HepG2 (cell line): Measurements from ENCODE around the gene PPAN. TPM values are rescaled to one million over a fixed set of nuclear protein-coding genes. Genes with fewer than 3 reads are reported as not detected.

Experiments used
- ATAC-seq: fragments of 200-7000 bp; cut with Tn5 transposase; 3 replicates; pipeline ENCODE4 v1.9.1; 2020; ENCODE audit warnings: mild to moderate bottlenecking, moderate library complexity
- BruUV-seq: library from RNA; stranded (reverse); fragments of 400-500 nt; replicated peaks from 2 replicates; lab custom pipeline; 2021; lab: Mats Ljungman, UMichigan
- CTCF ChIA-PET: fragments of 300-600 bp; formaldehyde crosslinking; extraction: SDS; loops from one replicate; lab custom pipeline; 2021; ENCODE audit warnings: low total read pairs, inconsistent platforms, low intra/inter-chr PET ratio; lab: Yijun Ruan, JAX
- POLR2A ChIA-PET: fragments of 350-600 bp; sonication (Branson Sonifier 250); formaldehyde crosslinking; loops from one replicate; lab custom pipeline; 2020; ENCODE audit warnings: antibody characterized with exemption, inconsistent platforms; lab: Yijun Ruan, JAX
- DNase-seq: peaks from one replicate; pipeline ENCODE4 v3.0.0-alpha.2; 2015; ENCODE audit warnings: low spot score
- FAIRE-seq: peaks from 3 replicates; lab custom pipeline; 2011; peaks lifted over from hg19 to GRCh38; lab: Jason Lieb, UNC
- H2AFZ ChIP-seq: one replicate; pipeline ENCODE4 v1.6.1; 2011; ENCODE audit warnings: low read length, inconsistent platforms
- H3K27ac ChIP-seq: fragments of 300-600 bp; 3 replicates; pipeline ENCODE4 v1.8.0; 2011; ENCODE audit warnings: mixed run types, mild to moderate bottlenecking, mixed read lengths, low read length, inconsistent platforms; ENCODE audit not compliant: insufficient read depth; ENCODE audit errors: extremely low read length
- H3K27me3 ChIP-seq, 2 experiments: fragments of 200-600 bp in 1 of 2; 2 replicates in 1 of 2; 3 replicates in 1 of 2; pipeline versions ENCODE4 v1.6.0 to v1.8.0; 2011; ENCODE audit warnings: low read length in 2 of 2, mild to moderate bottlenecking in 2 of 2, moderate library complexity in 2 of 2, inconsistent platforms in 1 of 2; ENCODE audit not compliant: insufficient read depth in 2 of 2, control insufficient read depth in 1 of 2
- H3K36me3 ChIP-seq, 2 experiments: fragments of 200-600 bp in 1 of 2; replicated peaks in 1 of 2; 2 replicates in 1 of 2; 3 replicates in 1 of 2; pipeline versions ENCODE4 v1.5.1 to v1.8.0; 2011; ENCODE audit warnings: low read length in 2 of 2, inconsistent platforms in 1 of 2; ENCODE audit not compliant: insufficient read depth in 2 of 2, control insufficient read depth in 1 of 2
- H3K4me1 ChIP-seq: 2 replicates; pipeline ENCODE4 v1.5.1; 2012; ENCODE audit warnings: low read length, inconsistent platforms; ENCODE audit not compliant: insufficient read depth
- H3K4me2 ChIP-seq: 2 replicates; pipeline ENCODE4 v1.6.0; 2011; ENCODE audit warnings: low read depth, low read length, inconsistent platforms
- H3K4me3 ChIP-seq, 3 experiments: fragments of 200-600 bp in 1 of 3; sonication (generic), shearing (Covaris generic) in 1 of 3; replicated peaks in 1 of 3; 2 replicates each; pipeline ENCODE4 v1.5.1; 2011 to 2016; ENCODE audit warnings: low read length in 3 of 3, inconsistent platforms in 2 of 3, low read depth in 2 of 3, mild to moderate bottlenecking in 2 of 3, control low read depth in 1 of 3, mixed read lengths in 1 of 3; ENCODE audit not compliant: insufficient read depth in 1 of 3
- H3K79me2 ChIP-seq: one replicate; pipeline ENCODE4 v1.6.1; 2011; ENCODE audit warnings: low read length, inconsistent platforms; ENCODE audit not compliant: insufficient read depth
- H3K9ac ChIP-seq: 2 replicates; pipeline ENCODE4 v1.6.0; 2011; ENCODE audit warnings: mild to moderate bottlenecking, low read depth, low read length, inconsistent platforms; ENCODE audit not compliant: insufficient read depth
- H3K9me3 ChIP-seq: 2 replicates; pipeline ENCODE4 v1.5.1; 2012; ENCODE audit warnings: mild to moderate bottlenecking, low read length
- H4K20me1 ChIP-seq: 2 replicates; pipeline ENCODE4 v1.6.0; 2011; ENCODE audit warnings: inconsistent platforms, mild to moderate bottlenecking, low read length, moderate library complexity; ENCODE audit not compliant: insufficient read depth
- ARNT2 ChIP-seq: sonication (generic); formaldehyde crosslinking; IDR thresholded peaks from 2 replicates; pipeline ENCODE4 v1.8.0; 2022; ENCODE audit warnings: mild to moderate bottlenecking, low read depth, missing genetic modification reagents, moderate library complexity
- REPIN1 ChIP-seq: sonication (generic); formaldehyde crosslinking; IDR thresholded peaks from 2 replicates; pipeline ENCODE4 v1.8.0; 2022; ENCODE audit warnings: missing genetic modification reagents, low read depth, mild to moderate bottlenecking, borderline replicate concordance
- SSRP1 ChIP-seq: IDR thresholded peaks from 2 replicates; pipeline ENCODE4 v1.6.1; 2016; ENCODE audit warnings: control low read depth
- TFAP4 ChIP-seq: sonication (generic); IDR thresholded peaks from 2 replicates; pipeline ENCODE4 v1.6.1; 2016; ENCODE audit warnings: low read depth, borderline replicate concordance
- ZFP36L2 ChIP-seq: sonication (generic); formaldehyde crosslinking; IDR thresholded peaks from 2 replicates; pipeline ENCODE4 v1.4.0; 2020; ENCODE audit warnings: missing genetic modification reagents
- ZIK1 ChIP-seq: sonication (generic); formaldehyde crosslinking; IDR thresholded peaks from 2 replicates; pipeline ENCODE4 v1.5.0; 2020; ENCODE audit warnings: mild to moderate bottlenecking, low read depth, missing genetic modification reagents, borderline replicate concordance
- ZNF318 ChIP-seq: sonication (generic); formaldehyde crosslinking; IDR thresholded peaks from 2 replicates; pipeline ENCODE4 v1.4.0; 2020; ENCODE audit warnings: mild to moderate bottlenecking, missing genetic modification reagents
- ZNF558 ChIP-seq: sonication (generic); formaldehyde crosslinking; IDR thresholded peaks from 2 replicates; pipeline ENCODE4 v1.9.0; 2022; ENCODE audit warnings: mild to moderate bottlenecking, missing genetic modification reagents, borderline replicate concordance
- ZNF589 ChIP-seq: sonication (generic); formaldehyde crosslinking; conservative IDR thresholded peaks from 2 replicates; pipeline ENCODE4 v1.8.0; 2022; ENCODE audit warnings: mild to moderate bottlenecking, moderate library complexity, missing genetic modification reagents
- ZNF746 ChIP-seq: sonication (generic); formaldehyde crosslinking; IDR thresholded peaks from 2 replicates; pipeline ENCODE4 v1.8.0; 2022; ENCODE audit warnings: mild to moderate bottlenecking, missing genetic modification reagents
- WGBS: methylation state at CpG from one replicate; pipeline ENCODE4 v1.1.6; 2017; ENCODE audit warnings: low lambda C conversion rate; 5-methylcytosine and 5-hydroxymethylcytosine counted together
- in situ Hi-C: cut with HindIII; loops from 2 replicates; pipeline ENCODE4 v1.10.0; 2017; ENCODE audit warnings: low pct_unique_long_range_greater_than_20kb; ENCODE audit not compliant: extremely low pct_ligation_motif_present
- intact Hi-C: fragments of 100-400 bp; cut with micrococcal nuclease; formaldehyde crosslinking; loops from one replicate; pipeline ENCODE4 v1.10.0; 2022; ENCODE audit not compliant: unreplicated experiment
- polyA plus RNA-seq, 8 experiments: library from polyadenylated mRNA; depleted of rRNA in 3 of 8; stranded (reverse) in 7 of 8; unstranded in 1 of 8; fragments of >200 nt; fragmentation: Illumina TruSeq in 4 of 8; extraction: Trizol in 4 of 8; gene quantifications; 2 replicates each; pipeline versions ENCODE4 v1.2.1 to v1.2.3, GENCODE V29; 2011 to 2016; ENCODE audit warnings: low read depth in 4 of 8, missing spikeins in 1 of 8, mixed read lengths in 1 of 8; ENCODE audit not compliant: insufficient read depth in 1 of 8
- total RNA-seq, 5 experiments: library from RNA; depleted of rRNA; stranded (reverse); fragments of >200 nt; fragmentation: Illumina TruSeq; extraction: Trizol; gene quantifications; 2 replicates each; pipeline ENCODE4 v1.2.3, GENCODE V29; 2016; ENCODE audit warnings: low read depth in 1 of 5

The PPAN gene
- total and polyA plus RNA-seq, 2 of the 13 experiments (the other 11 are each of a cell fraction or from before 2014, with no cell fraction given), result 36.2 to 41.9 TPM

- Histone ChIP-seq H2AFZ (no peak overlapping the region), H3K36me3 (peaks cover 24 to 42% of the 10 kb centered on the region in 2 experiments), H3K9ac (no peak overlapping the region), H3K27me3 (no peaks in the 10 kb centered on the region; a peak in 1 of 5 replicates), H3K4me2 (no peak overlapping the region), H3K4me3 (no peak overlapping the region), H3K9me3 (no peaks in the 10 kb centered on the region), H3K79me2 (peaks cover 19% of the 10 kb centered on the region), H3K4me1 (peaks cover 45% of the 10 kb centered on the region), H3K27ac (no peak overlapping the region), H4K20me1 (peaks cover 10% of the 10 kb centered on the region; the same call in 1 of the 2 replicates)
- FAIRE-seq (no peak), DNase-seq (no peak), ATAC-seq (no peak)
- BruUV-seq, result no TSS peak
- intact Hi-C loops, result no loop called here
- ChIA-PET POLR2A (no interaction called here), CTCF (no interaction called here)
- no peak for TF ChIP-seq TFAP4
- TF ChIP-seq ZNF558 (CRISPR knock-in tag), result no peak
- TF ChIP-seq ZIK1 (CRISPR knock-in tag), result no peak
- TF ChIP-seq REPIN1 (CRISPR knock-in tag), result no peak
- no peak for TF ChIP-seq ZFP36L2 (CRISPR knock-in tag)
- no peak for TF ChIP-seq ZNF589 (CRISPR knock-in tag)
- no peak for TF ChIP-seq ARNT2 (CRISPR knock-in tag)
- TF ChIP-seq SSRP1, result no peak
- no peak for TF ChIP-seq ZNF318 (CRISPR knock-in tag)
- no peak for TF ChIP-seq ZNF746
- 97% methylated on average over 5 of the region's 14 CpGs for WGBS
- in situ Hi-C loops, result no loop called here
Observed at GRCh38 chr19:10109528-10109927, 3.4 kb downstream of the PPAN start.
